Stimulated activated CD8-positive, alpha-beta memory T cell treated with anti-CD3 and anti-CD28 coated beads, Interleukin-15, amount 100 ng/mL, for 24 hours (primary cell): Measurements from ENCODE around the gene DIPK1A.

Experiments used
- DNase-seq: peaks from one replicate; pipeline ENCODE4 v3.0.0-alpha.2; 2020; ENCODE audit warnings: low read depth

DIPK1A gene

GRCh38 chr1:92961131-92961895 is at the start of gene DIPK1A:
DIPK1A (minus strand) TSS chr1:92961462; CDS start chr1:92961429, 33 bp downstream.
- DNase-seq: peak; percentile 44

DNA sequence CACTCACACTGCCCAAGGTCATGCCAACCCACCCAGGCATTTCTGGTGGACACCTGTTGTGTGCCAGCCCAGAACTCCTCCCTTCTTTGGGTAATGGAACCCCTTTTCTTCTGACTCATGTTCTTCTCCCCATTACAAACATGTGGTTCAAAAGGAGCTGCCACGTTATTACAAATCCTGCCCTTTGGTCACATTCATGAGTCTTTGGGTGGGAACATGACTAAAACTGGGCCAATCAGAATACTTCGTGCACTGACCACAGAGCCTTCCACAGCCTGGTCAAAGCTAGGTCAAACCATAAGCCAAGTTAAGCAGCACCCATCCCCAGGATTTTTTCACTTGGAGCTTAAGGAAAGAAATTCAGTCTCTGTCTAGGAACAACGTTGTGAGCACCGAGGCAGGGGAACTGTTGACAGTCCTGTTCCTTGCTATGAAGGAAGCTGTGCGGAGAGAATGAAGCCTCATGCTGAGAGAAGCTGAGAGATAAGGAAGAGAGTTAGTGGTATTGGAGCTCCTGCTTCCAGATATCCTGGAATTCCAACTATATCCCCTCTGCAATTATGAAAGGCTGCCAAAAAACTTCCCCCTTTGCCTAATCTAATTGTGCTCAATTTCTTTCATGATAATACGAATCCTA is 46.8 kb upstream of the DIPK1A start:
- no peak for DNase-seq

- DNase-seq: no peak
These were observed 44.0 kb upstream of the DIPK1A start for GRCh38 chr1:93005252-93005598.

DNA sequence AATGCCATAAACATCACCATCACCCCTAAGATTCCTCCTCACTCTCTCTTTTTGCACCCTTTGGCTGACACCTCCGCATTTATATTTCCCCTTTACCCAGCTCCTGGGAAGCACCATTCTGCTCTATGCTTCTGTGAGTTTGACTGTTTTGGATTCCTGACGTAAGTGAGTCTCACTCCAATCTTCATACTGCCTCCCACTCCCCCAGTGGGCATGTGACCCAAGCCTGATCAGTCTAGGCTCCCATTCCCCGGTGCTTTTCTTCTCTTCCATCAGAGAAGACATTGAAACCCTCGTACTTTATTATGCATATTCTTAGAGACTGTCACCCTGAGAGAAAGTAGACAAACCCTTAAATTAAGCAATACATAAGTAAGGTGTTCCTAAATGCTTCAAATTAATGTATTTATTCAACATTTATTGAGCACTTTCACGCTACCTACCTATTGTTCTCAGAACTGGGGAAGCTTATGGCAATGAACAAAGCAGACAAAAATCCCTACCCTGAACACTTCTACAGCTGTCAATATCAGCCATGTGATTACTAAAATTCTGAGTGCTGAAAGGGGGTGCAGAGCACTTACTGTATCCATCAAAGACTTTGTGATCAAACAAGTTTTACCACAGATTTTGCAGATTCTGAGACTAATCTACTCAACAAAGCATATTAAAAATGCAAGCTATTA is 43.4 kb upstream of the DIPK1A start:
- DNase-seq: no peak

DNA sequence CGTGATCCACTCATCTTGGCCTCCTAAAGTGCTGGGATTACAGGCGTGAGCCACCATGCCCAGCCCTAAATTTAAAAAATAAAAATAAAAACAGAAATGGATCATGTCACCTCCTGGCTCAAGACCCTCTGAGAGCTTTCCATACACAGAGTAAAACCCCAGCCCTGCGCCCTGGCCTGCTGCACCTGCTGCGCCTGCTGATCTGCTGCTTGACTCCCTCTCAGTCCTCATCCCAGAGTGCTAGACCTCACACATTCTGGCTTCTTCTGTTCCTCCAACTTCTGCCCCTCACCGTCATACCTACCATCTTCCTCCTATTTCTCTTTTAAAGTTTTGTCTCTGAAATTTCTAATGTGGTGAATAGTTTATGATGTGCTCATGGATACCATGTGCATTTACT is 42.7 kb upstream of the DIPK1A start:
- no peak for DNase-seq

DNA sequence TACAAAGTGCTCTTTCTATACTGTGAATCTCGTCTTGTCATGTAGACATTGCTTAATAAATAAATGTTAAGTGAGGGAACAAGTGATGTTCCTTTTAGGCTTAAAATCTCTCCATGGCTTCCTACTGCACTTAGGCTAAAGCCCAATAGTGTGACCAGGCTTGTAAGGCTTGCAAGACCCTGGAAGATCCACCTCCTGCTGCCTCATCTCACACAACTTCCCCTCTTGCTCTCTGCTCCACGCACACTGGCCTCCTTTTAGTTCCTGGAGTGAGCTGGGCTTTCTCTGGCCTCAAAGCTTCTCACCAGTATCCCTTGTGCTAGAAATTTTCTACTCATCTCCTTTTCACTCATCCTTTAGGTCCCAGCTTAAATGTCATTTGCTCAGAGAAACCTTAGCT is 41.5 kb upstream of the DIPK1A start:
- DNase-seq: no peak

- no peak for DNase-seq
These were observed 40.6 kb upstream of the DIPK1A start for GRCh38 chr1:93001893-93002292.

GRCh38 chr1:93000751-93001175 is 39.5 kb upstream of the DIPK1A start:
- DNase-seq: no peak

GRCh38 chr1:93000291-93000690 is 39.0 kb upstream of the DIPK1A start:
- DNase-seq: no peak

GRCh38 chr1:92998821-92999220 is 37.6 kb upstream of the DIPK1A start:
- no peak for DNase-seq

- DNase-seq: no peak
These were observed 34.5 kb upstream of the DIPK1A start for GRCh38 chr1:92995441-92996430.

- DNase-seq: no peak
These were observed 32.9 kb upstream of the DIPK1A start for GRCh38 chr1:92994105-92994712.

DNA sequence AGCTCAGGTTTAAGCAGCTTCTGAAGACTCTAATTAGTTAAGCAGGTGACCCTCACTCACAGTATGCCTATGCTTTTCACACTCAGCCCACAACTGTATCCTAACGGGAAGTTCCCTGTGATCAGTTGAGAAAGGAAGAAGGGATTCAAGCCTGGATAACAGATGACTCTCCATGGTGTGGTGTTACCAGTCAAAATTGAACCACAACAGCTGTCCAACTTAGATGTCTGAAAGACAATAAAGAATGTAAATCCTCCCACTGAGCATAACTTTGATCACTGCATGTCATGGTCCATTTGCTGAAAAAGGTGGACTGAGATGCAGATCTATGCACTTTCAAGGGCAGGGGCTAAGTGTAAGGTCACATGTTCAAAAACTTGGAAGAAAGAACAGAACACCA is 32.3 kb upstream of the DIPK1A start:
- no peak for DNase-seq

DNA sequence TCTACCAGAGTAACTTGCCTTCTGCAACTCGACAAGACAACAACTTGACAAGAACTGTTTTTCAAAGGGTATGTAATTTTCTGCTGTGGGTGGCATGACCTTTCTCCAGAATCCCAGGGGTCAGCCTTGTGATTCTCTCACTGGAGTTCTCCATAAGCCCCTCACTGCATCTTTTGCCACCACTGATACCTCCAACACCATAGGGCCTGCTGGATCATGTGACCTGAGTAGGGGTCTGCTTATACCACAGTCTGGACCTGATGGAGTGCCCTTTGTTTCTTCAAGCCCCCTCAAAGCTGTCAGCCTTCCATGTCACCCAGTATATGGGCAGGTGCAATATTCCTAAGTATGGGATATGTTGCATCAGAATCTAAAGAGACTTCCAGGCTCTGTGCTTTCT is 31.6 kb upstream of the DIPK1A start:
- DNase-seq: no peak

GRCh38 chr1:92992054-92992453 is 30.8 kb upstream of the DIPK1A start:
- DNase-seq: no peak

DNA sequence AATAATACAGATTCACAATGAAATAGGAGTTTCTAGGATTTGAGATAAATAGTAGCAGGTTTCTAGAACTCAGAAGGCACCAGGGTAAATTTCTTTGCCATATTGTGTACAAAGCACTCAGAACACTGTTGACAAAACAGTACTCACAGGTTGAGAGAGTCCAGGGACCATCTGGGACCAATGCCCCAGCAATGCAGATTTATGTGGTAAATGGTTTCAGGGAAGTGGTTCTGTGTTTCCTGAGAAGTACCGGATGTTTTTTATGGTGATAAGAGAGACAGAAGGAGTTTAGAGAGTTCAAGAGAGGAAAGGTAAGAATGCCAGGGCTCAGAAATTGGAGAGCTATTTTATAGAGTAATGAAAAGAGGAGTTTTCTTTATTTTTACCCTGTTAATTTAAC is 29.6 kb upstream of the DIPK1A start:
- no peak for DNase-seq

DNA sequence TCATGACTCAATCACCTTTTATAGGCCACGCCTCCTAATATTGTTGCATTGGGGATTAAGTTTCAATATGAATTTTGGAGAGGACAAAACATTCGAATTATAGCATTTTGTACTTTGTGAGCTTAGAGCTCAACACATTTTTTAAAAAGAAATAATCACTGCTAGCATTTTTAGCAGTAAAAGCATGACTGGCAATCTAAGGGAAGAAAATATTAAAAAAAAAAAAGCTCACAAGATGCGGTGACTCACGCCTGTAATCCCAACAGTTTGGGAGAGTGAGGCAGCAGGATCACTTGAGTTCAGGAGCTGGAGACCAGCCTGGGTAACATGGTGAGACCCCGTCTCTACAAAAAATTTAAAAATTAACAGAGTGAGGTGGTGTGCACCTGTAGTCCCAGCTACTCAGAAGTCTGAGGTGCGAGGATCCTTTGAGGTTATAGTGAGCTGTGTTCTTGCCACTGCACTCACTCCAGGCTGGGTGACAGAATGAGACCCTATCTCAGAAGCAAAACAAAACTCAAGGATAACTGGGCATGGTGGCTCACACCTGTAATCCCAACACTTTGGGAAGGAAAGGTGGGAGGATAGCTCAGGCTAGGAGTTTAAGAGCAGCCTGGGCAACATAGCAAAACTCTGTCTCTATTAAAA is 28.8 kb upstream of the DIPK1A start:
- DNase-seq: no peak

DNA sequence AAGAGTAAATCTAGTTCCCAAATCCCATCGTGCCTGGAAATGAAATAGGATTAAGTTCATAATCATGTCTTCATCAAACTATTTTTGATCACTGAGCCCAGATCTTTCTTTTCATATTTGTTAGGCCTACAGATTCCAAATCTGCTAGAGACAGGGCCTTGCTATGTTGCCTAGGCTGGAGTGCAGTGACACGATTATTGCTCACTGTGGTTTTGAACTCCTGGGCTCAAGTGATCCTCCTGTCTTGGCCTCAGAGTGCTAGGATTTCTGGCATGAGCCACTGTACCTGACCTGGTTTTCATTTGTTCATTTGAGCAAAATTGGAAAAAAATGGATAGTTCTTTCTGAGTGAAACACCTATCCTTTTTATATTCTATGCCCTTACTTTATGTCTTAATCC is 28.0 kb upstream of the DIPK1A start:
- DNase-seq: no peak

DNA sequence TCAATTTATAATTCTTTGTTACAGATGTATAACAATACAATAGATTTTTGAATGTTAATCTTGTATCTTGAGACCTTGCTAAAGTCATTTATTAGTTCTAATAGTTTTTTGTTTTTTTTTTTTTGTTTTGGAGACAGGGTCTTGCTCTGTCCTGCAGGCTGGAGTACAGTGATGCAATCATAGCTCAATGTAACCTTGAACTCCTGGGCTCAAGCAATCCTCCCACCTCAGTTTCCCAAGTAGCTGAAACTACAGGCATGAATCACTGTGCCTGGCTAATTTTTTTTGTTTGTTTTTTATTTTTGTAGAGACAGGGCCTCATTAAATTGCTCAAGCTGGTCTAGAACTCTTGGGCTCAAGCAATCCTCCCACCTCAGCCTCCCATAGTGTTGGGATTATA is 26.2 kb upstream of the DIPK1A start:
- DNase-seq: no peak

DNA sequence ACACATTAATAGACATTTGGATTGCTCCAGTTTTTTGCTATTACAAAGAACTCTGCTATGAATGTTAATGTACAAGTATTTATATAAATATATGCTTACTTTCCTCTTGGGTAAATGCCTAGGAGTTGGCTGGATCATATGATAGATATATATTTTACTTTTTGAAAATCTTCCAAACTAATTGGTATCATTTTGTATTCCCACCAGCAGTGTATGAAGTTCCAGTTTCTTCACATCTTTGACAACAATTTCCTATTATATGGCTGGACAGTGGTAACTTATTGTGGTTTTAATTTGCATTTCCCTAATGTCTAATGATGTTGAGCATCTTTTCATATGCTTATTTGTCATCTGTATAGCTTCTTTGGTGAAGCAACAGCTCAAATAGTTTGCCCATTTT is 23.8 kb upstream of the DIPK1A start:
- DNase-seq: no peak
